GM10248 (cell line): ENCODE results near the gene INHBA.

Experiments
- CTCF ChIA-PET: fragments of 300-600 bp; sonication (Branson Sonifier 250); formaldehyde crosslinking; extraction: SDS; loops from one replicate; lab custom pipeline; 2021; ENCODE audit warnings: antibody characterized with exemption; lab: Yijun Ruan, JAX
- POLR2A ChIA-PET: fragments of 350-650 bp; sonication (Branson Sonifier 250); formaldehyde crosslinking; extraction: SDS; loops from one replicate; lab custom pipeline; 2020; ENCODE audit warnings: antibody characterized with exemption; lab: Yijun Ruan, JAX
- DNase-seq: peaks from one replicate; pipeline ENCODE4 v3.0.0; 2012; ENCODE audit errors: extremely low spot score
- TF ChIP-seq, protein P1 (sequence below): IDR thresholded peaks from 2 replicates; pipeline ENCODE4 v1.5.1; 2012; ENCODE audit warnings: mild to moderate bottlenecking, low read depth; ENCODE audit errors: extremely low read depth, missing control alignments, control extremely low read depth

The INHBA gene

DNA sequence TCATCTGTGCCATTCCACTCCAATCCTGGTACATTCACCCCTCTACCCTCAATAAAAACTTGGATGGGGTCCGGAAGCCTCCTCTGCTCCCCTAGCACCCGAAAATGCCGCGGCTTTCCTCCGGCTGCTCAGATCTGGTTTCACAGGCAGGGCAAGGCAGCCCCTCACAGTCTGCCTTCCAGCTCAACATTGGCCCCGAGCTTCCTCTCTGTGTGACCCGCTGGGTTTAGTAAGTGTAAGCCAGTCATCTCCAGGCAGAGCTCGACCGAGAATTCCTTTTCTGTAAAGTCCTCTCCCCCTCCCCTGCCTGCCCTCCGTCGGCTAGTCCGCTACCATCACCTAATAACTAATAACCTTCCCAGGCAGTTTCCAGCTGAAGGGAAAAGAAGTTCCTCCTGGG lies 3.4 kb downstream of the INHBA start:
- DNase-seq: no peak
- POLR2A ChIA-PET: interaction anchor here (0.6 kb wide), 1 partner anchor 19 kb away, joined by 3 read pairs; no protein-coding TSS in a partner anchor
- CTCF ChIA-PET: interaction anchor here (0.7 to 2.4 kb wide), 6 partner anchors 10 to 909 kb away, joined by 3 to 6 read pairs (median 4); no protein-coding TSS in a partner anchor

DNA sequence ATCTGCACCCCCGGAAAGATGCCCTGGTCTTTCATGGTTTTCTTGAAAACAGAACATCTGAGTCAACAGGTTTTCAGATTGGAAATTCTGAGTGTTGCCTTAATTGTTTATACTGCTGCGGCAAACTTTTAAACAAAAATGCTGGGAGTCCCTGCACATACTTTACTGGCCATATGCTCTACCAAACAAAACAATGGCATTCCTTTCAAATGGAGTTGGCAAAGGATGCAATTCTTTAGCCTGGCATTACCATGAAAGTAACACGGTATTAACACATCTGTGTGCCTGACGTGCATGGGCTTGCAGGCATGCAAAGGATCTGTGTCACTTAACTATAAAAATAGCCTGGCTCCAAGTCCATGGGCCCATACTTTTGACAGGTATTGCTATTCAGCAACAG lies 4.2 kb downstream of the INHBA start:
- POLR2A ChIA-PET: no interaction called here
- TF ChIP-seq, protein P1, sequence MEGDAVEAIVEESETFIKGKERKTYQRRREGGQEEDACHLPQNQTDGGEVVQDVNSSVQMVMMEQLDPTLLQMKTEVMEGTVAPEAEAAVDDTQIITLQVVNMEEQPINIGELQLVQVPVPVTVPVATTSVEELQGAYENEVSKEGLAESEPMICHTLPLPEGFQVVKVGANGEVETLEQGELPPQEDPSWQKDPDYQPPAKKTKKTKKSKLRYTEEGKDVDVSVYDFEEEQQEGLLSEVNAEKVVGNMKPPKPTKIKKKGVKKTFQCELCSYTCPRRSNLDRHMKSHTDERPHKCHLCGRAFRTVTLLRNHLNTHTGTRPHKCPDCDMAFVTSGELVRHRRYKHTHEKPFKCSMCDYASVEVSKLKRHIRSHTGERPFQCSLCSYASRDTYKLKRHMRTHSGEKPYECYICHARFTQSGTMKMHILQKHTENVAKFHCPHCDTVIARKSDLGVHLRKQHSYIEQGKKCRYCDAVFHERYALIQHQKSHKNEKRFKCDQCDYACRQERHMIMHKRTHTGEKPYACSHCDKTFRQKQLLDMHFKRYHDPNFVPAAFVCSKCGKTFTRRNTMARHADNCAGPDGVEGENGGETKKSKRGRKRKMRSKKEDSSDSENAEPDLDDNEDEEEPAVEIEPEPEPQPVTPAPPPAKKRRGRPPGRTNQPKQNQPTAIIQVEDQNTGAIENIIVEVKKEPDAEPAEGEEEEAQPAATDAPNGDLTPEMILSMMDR: no peak
- DNase-seq: no peak
- CTCF ChIA-PET: interaction anchor here (0.7 to 2.4 kb wide), 4 partner anchors 11 to 908 kb away, joined by 3 to 6 read pairs (median 5); no protein-coding TSS in a partner anchor

More for the DNA sequence above, 3.4 kb downstream of the INHBA start:
- TF ChIP-seq, protein P1: no peak

DNA sequence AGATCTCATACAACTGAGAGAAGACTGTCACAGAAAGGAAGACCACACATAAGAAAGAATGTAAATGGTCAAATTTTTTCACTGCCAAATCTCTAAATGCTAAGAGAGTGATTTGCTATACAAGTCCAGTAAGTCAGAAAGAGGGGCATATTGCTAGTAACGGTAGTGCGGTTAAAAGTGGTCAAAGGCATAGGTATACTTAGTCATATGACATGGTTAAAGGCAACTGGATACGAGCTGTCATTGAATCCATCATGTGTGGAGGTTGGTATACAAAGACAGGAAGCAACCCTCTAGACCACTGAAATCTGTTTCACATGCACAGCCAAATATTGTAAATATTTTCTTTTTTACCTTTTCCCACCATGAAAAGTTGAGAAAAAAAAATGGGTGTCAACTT lies 4.8 kb downstream of the INHBA start:
- no peak for DNase-seq
- CTCF ChIA-PET: interaction anchor here (1.5 to 2.4 kb wide), 3 partner anchors 11 to 242 kb away, joined by 5 to 6 read pairs (median 5); no protein-coding TSS in a partner anchor
- POLR2A ChIA-PET: no interaction called here

DNA sequence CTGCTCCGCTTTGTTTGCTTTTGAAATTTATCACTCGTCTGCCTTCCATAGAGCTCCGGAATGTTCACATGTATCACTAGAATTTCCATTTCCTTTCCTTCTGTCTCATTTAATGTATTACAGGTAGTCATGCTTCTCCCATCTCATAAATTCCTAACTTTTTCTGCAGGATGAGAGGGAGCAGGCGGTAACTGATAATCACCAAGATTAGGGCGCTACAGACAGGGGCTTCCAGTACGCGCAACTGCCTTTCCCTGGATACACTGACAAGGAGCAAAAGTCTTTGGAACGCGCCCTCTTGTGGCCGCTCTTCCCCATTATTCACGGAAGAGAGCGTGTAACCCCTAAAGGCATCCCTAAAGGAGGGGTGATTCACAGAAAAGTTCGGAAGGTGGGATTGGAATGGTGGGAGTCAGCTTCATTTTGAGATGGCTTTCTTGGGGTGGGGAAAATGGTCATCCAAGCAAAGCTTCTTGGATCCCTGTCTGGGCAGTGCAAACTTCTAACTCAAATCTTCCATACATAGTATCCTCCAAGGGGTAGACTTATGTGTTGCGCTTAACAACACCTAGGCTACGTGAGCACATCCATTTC lies 6.5 kb downstream of the INHBA start:
- ChIA-PET CTCF (interaction anchor here (0.6 to 5.5 kb wide), 14 partner anchors 9 to 1464 kb away, joined by 3 to 53 read pairs (median 4); no protein-coding TSS in a partner anchor), POLR2A (no interaction called here)
- TF ChIP-seq, protein P1: peak; percentile 65
- DNase-seq: peak; percentile 31

More for the DNA sequence above, 4.8 kb downstream of the INHBA start:
- TF ChIP-seq, protein P1: no peak

DNA sequence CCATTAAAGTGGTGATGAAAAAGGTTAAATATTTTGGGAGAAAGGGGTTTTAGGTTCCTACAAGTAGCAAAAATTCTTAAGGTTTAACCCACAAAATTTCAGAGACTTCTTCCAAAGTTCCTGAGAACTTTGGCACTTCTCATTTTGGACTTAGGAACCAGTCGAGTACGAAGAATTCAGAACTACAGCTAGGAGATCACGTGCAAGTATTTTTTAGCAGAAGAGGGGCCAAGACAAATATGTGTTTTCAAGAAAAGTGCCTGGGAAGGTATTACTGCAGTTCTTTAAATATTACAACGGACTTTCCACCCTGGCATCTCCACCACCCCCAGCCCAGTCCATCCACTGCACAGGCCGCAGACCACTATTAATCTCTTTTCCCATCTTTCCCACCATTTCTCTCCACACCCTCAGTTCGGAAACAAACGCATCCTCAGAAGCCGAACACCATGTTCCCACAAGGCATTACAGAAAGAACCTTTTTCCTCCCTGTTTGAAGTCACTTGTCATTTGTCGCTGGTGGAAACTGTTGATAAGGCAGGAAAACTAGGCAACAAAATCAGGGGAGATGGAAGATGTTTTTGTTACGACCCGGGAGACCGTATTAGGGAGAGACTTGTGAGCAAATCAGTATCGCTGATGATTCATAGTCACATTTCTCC lies 7.1 kb downstream of the INHBA start:
- TF ChIP-seq, protein P1: no peak
- CTCF ChIA-PET: interaction anchor here (0.9 to 5.5 kb wide), 11 partner anchors 8 to 1463 kb away, joined by 3 to 53 read pairs (median 8); no protein-coding TSS in a partner anchor
- DNase-seq: no peak
- POLR2A ChIA-PET: no interaction called here

DNA sequence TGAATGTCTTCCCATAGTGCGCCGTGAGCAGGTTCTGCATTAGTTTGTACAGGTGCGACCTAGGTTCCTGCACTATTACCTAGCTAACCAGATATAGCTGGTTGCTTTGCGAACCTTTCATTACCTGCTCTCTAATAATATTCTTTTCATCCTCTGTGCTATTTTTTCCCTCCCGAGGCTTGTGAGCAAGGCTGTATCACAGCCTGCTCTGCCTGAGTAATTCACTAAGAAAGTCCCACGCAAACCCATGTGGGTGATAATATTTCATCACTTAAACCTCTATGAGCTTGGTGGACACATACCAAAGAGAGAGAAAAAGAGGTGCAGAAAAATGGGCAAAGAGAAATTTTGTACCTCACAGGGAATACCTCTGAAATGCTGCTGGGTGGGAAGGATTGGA lies 8.4 kb downstream of the INHBA start:
- CTCF ChIA-PET: interaction anchor here (1.2 to 5.5 kb wide), 5 partner anchors 11 to 1462 kb away, joined by 3 to 53 read pairs (median 4); no protein-coding TSS in a partner anchor
- DNase-seq: no peak
- POLR2A ChIA-PET: no interaction called here
- TF ChIP-seq, protein P1: no peak
